HEK293 (cell line): Measurements from ENCODE around the gene TICAM1.

Source experiments
- CTCF ChIA-PET: fragments of 350-600 bp; formaldehyde crosslinking; extraction: SDS; loops from one replicate; lab custom pipeline; 2021; ENCODE audit warnings: antibody characterized with exemption; lab: Yijun Ruan, JAX
- POLR2A ChIA-PET: fragments of 300-600 bp; formaldehyde crosslinking; extraction: SDS; loops from one replicate; lab custom pipeline; 2020; ENCODE audit warnings: antibody characterized with exemption, inconsistent platforms; lab: Yijun Ruan, JAX
- H3K27ac ChIP-seq: fragments of 200-500 bp; sonication (Bioruptor generic); 2 replicates; pipeline ENCODE4 v1.5.1; 2014; ENCODE audit warnings: low read depth, low read length, control low read depth, inconsistent platforms; ENCODE audit errors: extremely low read depth
- H3K36me3 ChIP-seq, 2 experiments: fragments of 200-500 bp in 1 of 2; sonication (Bioruptor generic) in 1 of 2; 1 replicate in 1 of 2; 2 replicates in 1 of 2; pipeline ENCODE4 v1.5.1; 2014 to 2017; ENCODE audit warnings: inconsistent platforms in 2 of 2, low read length in 2 of 2; ENCODE audit not compliant: control insufficient read depth in 2 of 2, insufficient read depth in 1 of 2
- H3K4me1 ChIP-seq: fragments of 200-500 bp; sonication (Bioruptor generic); 2 replicates; pipeline ENCODE4 v1.5.1; 2014; ENCODE audit warnings: mild to moderate bottlenecking, low read length, inconsistent platforms; ENCODE audit not compliant: control insufficient read depth, insufficient read depth
- H3K4me3 ChIP-seq: 2 replicates; pipeline ENCODE4 v1.5.1; 2011; ENCODE audit warnings: low read depth, mild to moderate bottlenecking, control low read depth, low read length, moderate library complexity
- H3K9me3 ChIP-seq: fragments of 200-500 bp; sonication (Bioruptor generic); 2 replicates; pipeline ENCODE4 v1.5.1; 2014; ENCODE audit warnings: low read depth, low read length, inconsistent platforms; ENCODE audit not compliant: control insufficient read depth, insufficient read depth
- ATF2 ChIP-seq: fragments of 450-650 bp; formaldehyde crosslinking; IDR thresholded peaks from 2 replicates; pipeline ENCODE4 v1.5.1; 2016; ENCODE audit warnings: missing biosample characterization, missing genetic modification characterization, low read depth
- FEZF1 ChIP-seq: fragments of 450-650 bp; formaldehyde crosslinking; IDR thresholded peaks from 2 replicates; pipeline ENCODE4 v1.5.1; 2016; ENCODE audit warnings: missing biosample characterization, missing genetic modification characterization
- INSM2 ChIP-seq: fragments of 450-650 bp; formaldehyde crosslinking; IDR thresholded peaks from 2 replicates; pipeline ENCODE4 v1.5.1; 2016; ENCODE audit warnings: missing biosample characterization, missing genetic modification characterization
- KLF16 ChIP-seq: fragments of 450-650 bp; formaldehyde crosslinking; IDR thresholded peaks from 2 replicates; pipeline ENCODE4 v1.5.1; 2017; ENCODE audit warnings: missing biosample characterization, missing genetic modification characterization
- OVOL3 ChIP-seq: fragments of 450-650 bp; formaldehyde crosslinking; IDR thresholded peaks from 2 replicates; pipeline ENCODE4 v1.5.1; 2016; ENCODE audit warnings: missing biosample characterization, missing genetic modification characterization
- SP2 ChIP-seq: fragments of 450-650 bp; formaldehyde crosslinking; IDR thresholded peaks from 2 replicates; pipeline ENCODE4 v1.5.1; 2016; ENCODE audit warnings: missing biosample characterization, missing genetic modification characterization
- YY1 ChIP-seq: fragments of 450-650 bp; formaldehyde crosslinking; IDR thresholded peaks from 2 replicates; pipeline ENCODE4 v1.5.1; 2018; ENCODE audit warnings: missing biosample characterization, missing genetic modification characterization
- ZBTB17 ChIP-seq: fragments of 450-650 bp; formaldehyde crosslinking; IDR thresholded peaks from 2 replicates; pipeline ENCODE4 v1.5.1; 2016; ENCODE audit warnings: missing biosample characterization, missing genetic modification characterization
- ZNF19 ChIP-seq: fragments of 450-650 bp; formaldehyde crosslinking; IDR thresholded peaks from 2 replicates; pipeline ENCODE4; 2016; ENCODE audit warnings: missing biosample characterization, missing genetic modification characterization, low read depth
- ZNF223 ChIP-seq: fragments of 450-650 bp; formaldehyde crosslinking; IDR thresholded peaks from 2 replicates; pipeline ENCODE4 v1.5.1; 2016; ENCODE audit warnings: missing biosample characterization, missing genetic modification characterization
- ZNF335 ChIP-seq: fragments of 450-650 bp; formaldehyde crosslinking; conservative IDR thresholded peaks from 2 replicates; pipeline ENCODE4 v1.5.1; 2016; ENCODE audit warnings: missing biosample characterization, missing genetic modification characterization
- ZNF391 ChIP-seq: fragments of 450-650 bp; formaldehyde crosslinking; IDR thresholded peaks from 2 replicates; pipeline ENCODE4 v1.5.1; 2016; ENCODE audit warnings: low read depth, missing biosample characterization, missing genetic modification characterization, borderline replicate concordance
- ZNF660 ChIP-seq: fragments of 450-650 bp; IDR thresholded peaks from 2 replicates; pipeline ENCODE4 v1.5.1; 2018; ENCODE audit warnings: missing biosample characterization, mild to moderate bottlenecking, missing genetic modification characterization
- ZNF692 ChIP-seq: fragments of 450-650 bp; formaldehyde crosslinking; IDR thresholded peaks from 2 replicates; pipeline ENCODE4 v1.5.1; 2016; ENCODE audit warnings: missing biosample characterization, missing genetic modification characterization
- ZNF777 ChIP-seq: fragments of 450-650 bp; formaldehyde crosslinking; IDR thresholded peaks from 2 replicates; pipeline ENCODE4 v1.5.1; 2017; ENCODE audit warnings: missing biosample characterization, missing genetic modification characterization, borderline replicate concordance
- ZNF785 ChIP-seq: fragments of 450-650 bp; formaldehyde crosslinking; IDR thresholded peaks from 2 replicates; pipeline ENCODE4 v1.5.1; 2016; ENCODE audit warnings: missing biosample characterization, missing genetic modification characterization
- ZNF837 ChIP-seq: fragments of 450-650 bp; formaldehyde crosslinking; IDR thresholded peaks from 2 replicates; pipeline ENCODE4 v1.5.1; 2016; ENCODE audit warnings: missing biosample characterization, missing genetic modification characterization
- TF ChIP-seq, protein P1 (sequence below): fragments of 450-650 bp; formaldehyde crosslinking; optimal IDR thresholded peaks from 2 replicates; pipeline ENCODE3; 2016; ENCODE audit warnings: missing biosample characterization, mild to moderate bottlenecking, missing genetic modification characterization
- TF ChIP-seq, protein P2 (sequence below): fragments of 450-650 bp; formaldehyde crosslinking; conservative IDR thresholded peaks from 2 replicates; pipeline ENCODE4 v1.5.1; 2016; ENCODE audit warnings: low read depth, missing biosample characterization, missing genetic modification characterization
- TF ChIP-seq, protein P3 (sequence below): fragments of 450-650 bp; formaldehyde crosslinking; IDR thresholded peaks from 2 replicates; pipeline ENCODE4 v1.5.1; 2016; ENCODE audit warnings: missing biosample characterization, missing genetic modification characterization

TICAM1 gene

GRCh38 chr19:4792019-4792865, 39.3 kb downstream of the TICAM1 start (continued):
- TF ChIP-seq, protein P1, sequence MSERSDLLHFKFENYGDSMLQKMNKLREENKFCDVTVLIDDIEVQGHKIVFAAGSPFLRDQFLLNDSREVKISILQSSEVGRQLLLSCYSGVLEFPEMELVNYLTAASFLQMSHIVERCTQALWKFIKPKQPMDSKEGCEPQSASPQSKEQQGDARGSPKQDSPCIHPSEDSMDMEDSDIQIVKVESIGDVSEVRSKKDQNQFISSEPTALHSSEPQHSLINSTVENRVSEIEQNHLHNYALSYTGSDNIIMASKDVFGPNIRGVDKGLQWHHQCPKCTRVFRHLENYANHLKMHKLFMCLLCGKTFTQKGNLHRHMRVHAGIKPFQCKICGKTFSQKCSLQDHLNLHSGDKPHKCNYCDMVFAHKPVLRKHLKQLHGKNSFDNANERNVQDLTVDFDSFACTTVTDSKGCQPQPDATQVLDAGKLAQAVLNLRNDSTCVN (tag by site-specific recombination): peak; percentile 62
- TF ChIP-seq, all 188 proteins: peak for 6; not testable (repeated sequence) for 182

GRCh38 chr19:4791183-4792018, 40.1 kb downstream of the TICAM1 start, which contains the start of gene FEM1A:
Gene FEM1A (plus strand): TSS chr19:4791734. CDS start chr19:4791855, 121 bp downstream.
- Histone ChIP-seq H3K4me1 (no peaks in the 10 kb centered on the region; the same call in 1 of the 2 replicates), H3K9me3 (no peaks in the 10 kb centered on the region), H3K27ac (peak within 1 kb of the TSS; percentile 88), H3K4me3 (peak within 1 kb of the TSS; percentile 97), H3K36me3 (peaks cover 0 to 30% of the 10 kb centered on the region in 2 experiments; a peak in 2 of 3 replicates)
- ChIA-PET POLR2A (interaction anchor here (0.5 to 1.7 kb wide), 16 partner anchors 9 to 392 kb away, joined by 3 to 13 read pairs (median 4); partner anchors contain the start of genes DPP9, HDGFL2 and PLIN5), CTCF (interaction anchor here (0.6 to 8.6 kb wide), 34 partner anchors 9 to 391 kb away, joined by 3 to 154 read pairs (median 5); partner anchors contain the start of genes PLIN5 and SH3GL1)
- TF ChIP-seq YY1 (tag by site-specific recombination) (peak; percentile 100), ZNF335 (tag by site-specific recombination) (peak; percentile 61), ATF2 (tag by site-specific recombination) (peak; percentile 95), ZNF223 (tag by site-specific recombination) (no peak), ZNF692 (tag by site-specific recombination) (peak; percentile 53), ZNF391 (tag by site-specific recombination) (peak; percentile 35; the same call in 1 of the 2 replicates), KLF16 (tag by site-specific recombination) (peak; percentile 55; the same call in 1 of the 2 replicates), FEZF1 (peak; percentile 75), INSM2 (tag by site-specific recombination) (peak; percentile 59; the same call in 1 of the 2 replicates), ZBTB17 (tag by site-specific recombination) (peak; percentile 82), ZNF19 (tag by site-specific recombination) (no peak), ZNF660 (tag by site-specific recombination) (0 out of 2 replicates have a peak, but pooled peaks have one; percentile 12), ZNF777 (tag by site-specific recombination) (peak; percentile 49; the same call in 1 of the 2 replicates), ZNF837 (tag by site-specific recombination) (no peak), ZNF785 (no peak), OVOL3 (tag by site-specific recombination) (0 out of 2 replicates have a peak, but pooled peaks have one; percentile 29), SP2 (tag by site-specific recombination) (peak; percentile 88)
- TF ChIP-seq, protein P2, sequence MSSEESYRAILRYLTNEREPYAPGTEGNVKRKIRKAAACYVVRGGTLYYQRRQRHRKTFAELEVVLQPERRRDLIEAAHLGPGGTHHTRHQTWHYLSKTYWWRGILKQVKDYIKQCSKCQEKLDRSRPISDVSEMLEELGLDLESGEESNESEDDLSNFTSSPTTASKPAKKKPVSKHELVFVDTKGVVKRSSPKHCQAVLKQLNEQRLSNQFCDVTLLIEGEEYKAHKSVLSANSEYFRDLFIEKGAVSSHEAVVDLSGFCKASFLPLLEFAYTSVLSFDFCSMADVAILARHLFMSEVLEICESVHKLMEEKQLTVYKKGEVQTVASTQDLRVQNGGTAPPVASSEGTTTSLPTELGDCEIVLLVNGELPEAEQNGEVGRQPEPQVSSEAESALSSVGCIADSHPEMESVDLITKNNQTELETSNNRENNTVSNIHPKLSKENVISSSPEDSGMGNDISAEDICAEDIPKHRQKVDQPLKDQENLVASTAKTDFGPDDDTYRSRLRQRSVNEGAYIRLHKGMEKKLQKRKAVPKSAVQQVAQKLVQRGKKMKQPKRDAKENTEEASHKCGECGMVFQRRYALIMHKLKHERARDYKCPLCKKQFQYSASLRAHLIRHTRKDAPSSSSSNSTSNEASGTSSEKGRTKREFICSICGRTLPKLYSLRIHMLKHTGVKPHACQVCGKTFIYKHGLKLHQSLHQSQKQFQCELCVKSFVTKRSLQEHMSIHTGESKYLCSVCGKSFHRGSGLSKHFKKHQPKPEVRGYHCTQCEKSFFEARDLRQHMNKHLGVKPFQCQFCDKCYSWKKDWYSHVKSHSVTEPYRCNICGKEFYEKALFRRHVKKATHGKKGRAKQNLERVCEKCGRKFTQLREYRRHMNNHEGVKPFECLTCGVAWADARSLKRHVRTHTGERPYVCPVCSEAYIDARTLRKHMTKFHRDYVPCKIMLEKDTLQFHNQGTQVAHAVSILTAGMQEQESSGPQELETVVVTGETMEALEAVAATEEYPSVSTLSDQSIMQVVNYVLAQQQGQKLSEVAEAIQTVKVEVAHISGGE: peak; percentile 88
- TF ChIP-seq, protein P3, sequence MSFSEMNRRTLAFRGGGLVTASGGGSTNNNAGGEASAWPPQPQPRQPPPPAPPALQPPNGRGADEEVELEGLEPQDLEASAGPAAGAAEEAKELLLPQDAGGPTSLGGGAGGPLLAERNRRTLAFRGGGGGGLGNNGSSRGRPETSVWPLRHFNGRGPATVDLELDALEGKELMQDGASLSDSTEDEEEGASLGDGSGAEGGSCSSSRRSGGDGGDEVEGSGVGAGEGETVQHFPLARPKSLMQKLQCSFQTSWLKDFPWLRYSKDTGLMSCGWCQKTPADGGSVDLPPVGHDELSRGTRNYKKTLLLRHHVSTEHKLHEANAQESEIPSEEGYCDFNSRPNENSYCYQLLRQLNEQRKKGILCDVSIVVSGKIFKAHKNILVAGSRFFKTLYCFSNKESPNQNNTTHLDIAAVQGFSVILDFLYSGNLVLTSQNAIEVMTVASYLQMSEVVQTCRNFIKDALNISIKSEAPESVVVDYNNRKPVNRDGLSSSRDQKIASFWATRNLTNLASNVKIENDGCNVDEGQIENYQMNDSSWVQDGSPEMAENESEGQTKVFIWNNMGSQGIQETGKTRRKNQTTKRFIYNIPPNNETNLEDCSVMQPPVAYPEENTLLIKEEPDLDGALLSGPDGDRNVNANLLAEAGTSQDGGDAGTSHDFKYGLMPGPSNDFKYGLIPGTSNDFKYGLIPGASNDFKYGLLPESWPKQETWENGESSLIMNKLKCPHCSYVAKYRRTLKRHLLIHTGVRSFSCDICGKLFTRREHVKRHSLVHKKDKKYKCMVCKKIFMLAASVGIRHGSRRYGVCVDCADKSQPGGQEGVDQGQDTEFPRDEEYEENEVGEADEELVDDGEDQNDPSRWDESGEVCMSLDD (tag by site-specific recombination): 0 out of 2 replicates have a peak, but pooled peaks have one; percentile 24
